Measurements from ENCODE around the gene GPR55. TPM values are rescaled to one million over a fixed set of nuclear protein-coding genes. Genes with fewer than 3 reads are reported as not detected.
A peak's percentile ranks its signal among the peaks of the same experiment; 100 is the strongest.
"Not testable (repeated sequence)": the region's sequence is repeated elsewhere in the genome, so short reads cannot be mapped to it uniquely, and the experiment has no call there.

GPR55 gene
- total and polyA plus RNA-seq, 3 donors from 2014 or later = 10.9 to 14.7 (median 12.3) TPM

- no peaks in the 10 kb centered on the region for H3K4me1 ChIP-seq
- H3K27me3 ChIP-seq = no peaks in the 10 kb centered on the region
- WGBS, 2 donors = 62 to 66% methylated on average over 16 of the region's 16 CpGs
- H3K4me3 ChIP-seq = peak overlapping the region in 1 of 2 donors; percentile 5
- no peaks in the 10 kb centered on the region for H3K9me3 ChIP-seq
- peak overlapping the region; percentile 12 to 59 for H3K27ac ChIP-seq
- intact Hi-C loops (cut with DNase I; ENCODE audit: low total_unique reads) = no loop called here
- H3K36me3 ChIP-seq (ENCODE audit: low read depth, missing control alignments) = no peaks in the 10 kb centered on the region
- peak; percentile 49 for DNase-seq
- no peak for TF ChIP-seq CTCF (IDR thresholded peaks at IDR 0.05)
- TF ChIP-seq POLR2A (IDR thresholded peaks at IDR 0.05) = no peak
These were observed 44.0 kb upstream of the GPR55 start for GRCh38 chr2:230968921-230969658.

- H3K27ac ChIP-seq; H3K4me3 ChIP-seq; H3K36me3 ChIP-seq (ENCODE audit: low read depth, missing control alignments); DNase-seq; H3K4me1 ChIP-seq; H3K27me3 ChIP-seq; H3K9me3 ChIP-seq; intact Hi-C loops (cut with DNase I; ENCODE audit: low total_unique reads): not testable (repeated sequence)
- 87 to 91% methylated on average over 6 of the region's 6 CpGs for WGBS, 2 donors
These were observed 43.3 kb upstream of the GPR55 start for GRCh38 chr2:230968314-230968713.

- no peak overlapping the region for H3K4me3 ChIP-seq
- H3K36me3 ChIP-seq (ENCODE audit: low read depth, missing control alignments) = no peaks in the 10 kb centered on the region
- DNase-seq = no peak
- WGBS, 2 donors = 85 to 92% methylated on average over 3 of the region's 3 CpGs
- TF ChIP-seq POLR2A (IDR thresholded peaks at IDR 0.05) = no peak
- TF ChIP-seq CTCF (IDR thresholded peaks at IDR 0.05) = no peak
- intact Hi-C loops (cut with DNase I; ENCODE audit: low total_unique reads) = no loop called here
- no peak overlapping the region for H3K27ac ChIP-seq
- no peaks in the 10 kb centered on the region for H3K27me3 ChIP-seq
- no peaks in the 10 kb centered on the region for H3K4me1 ChIP-seq
- H3K9me3 ChIP-seq = no peaks in the 10 kb centered on the region
These were observed 42.1 kb upstream of the GPR55 start for GRCh38 chr2:230967113-230967512.

GRCh38 chr2:230964136-230964730 lies 39.2 kb upstream of the GPR55 start:
- Histone ChIP-seq H3K27ac (no peak overlapping the region), H3K4me1 (peaks cover 8% of the 10 kb centered on the region), H3K9me3 (no peaks in the 10 kb centered on the region), H3K36me3 (ENCODE audit: low read depth, missing control alignments) (no peaks in the 10 kb centered on the region), H3K27me3 (no peaks in the 10 kb centered on the region), H3K4me3 (peak overlapping the region in 1 of 2 donors; percentile 44)
- intact Hi-C loops (cut with DNase I; ENCODE audit: low total_unique reads) = no loop called here
- DNase-seq = no peak
- no peak for TF ChIP-seq POLR2A (IDR thresholded peaks at IDR 0.05)
- no peak for TF ChIP-seq CTCF (IDR thresholded peaks at IDR 0.05)
- WGBS, 2 donors = 83 to 88% methylated on average over 6 to 33 of the region's 36 CpGs

- no peak overlapping the region for H3K4me3 ChIP-seq
- peaks cover 15% of the 10 kb centered on the region for H3K4me1 ChIP-seq
- WGBS, 2 donors = 52 to 60% methylated on average over 3 of the region's 3 CpGs
- H3K9me3 ChIP-seq = no peaks in the 10 kb centered on the region
- no peaks in the 10 kb centered on the region for H3K36me3 ChIP-seq (ENCODE audit: low read depth, missing control alignments)
- intact Hi-C loops (cut with DNase I; ENCODE audit: low total_unique reads) = no loop called here
- no peak for DNase-seq
- peak overlapping the region; percentile 60 to 65 for H3K27ac ChIP-seq
- no peaks in the 10 kb centered on the region for H3K27me3 ChIP-seq
- no peak for TF ChIP-seq POLR2A (IDR thresholded peaks at IDR 0.05)
- TF ChIP-seq CTCF (IDR thresholded peaks at IDR 0.05) = no peak
These were observed 36.0 kb upstream of the GPR55 start for GRCh38 chr2:230961091-230961491.
